Progenitor cell of endocrine pancreas (in vitro differentiated cells): Measurements from ENCODE around the gene C8A. TPM values are rescaled to one million over a fixed set of nuclear protein-coding genes. Genes with fewer than 3 reads are reported as not detected.

ENCODE experiments used
- DNase-seq: peaks from one replicate; pipeline ENCODE4 v3.0.0; 2021; ENCODE audit warnings: low spot score; ENCODE audit not compliant: unreplicated experiment
- H3K27ac Mint-ChIP-seq: 2 replicates; pipeline ENCODE4 v1.8.0; 2021; ENCODE audit warnings: mild to moderate bottlenecking, moderate library complexity, mixed read lengths
- H3K27me3 Mint-ChIP-seq: 2 replicates; pipeline ENCODE4 v1.8.0; 2021; ENCODE audit warnings: mixed read lengths
- H3K36me3 Mint-ChIP-seq: 2 replicates; pipeline ENCODE4 v1.8.0; 2022; ENCODE audit warnings: mixed read lengths; ENCODE audit not compliant: insufficient read depth
- H3K4me1 Mint-ChIP-seq: 2 replicates; pipeline ENCODE4 v1.8.0; 2021; ENCODE audit warnings: low read depth, mixed read lengths
- H3K4me3 Mint-ChIP-seq: 2 replicates; pipeline ENCODE4 v1.8.0; 2021; ENCODE audit warnings: low read depth, mild to moderate bottlenecking, moderate library complexity, mixed read lengths
- H3K9me3 Mint-ChIP-seq: 2 replicates; pipeline ENCODE4 v1.8.0; 2021; ENCODE audit warnings: low read depth, mixed read lengths
- total RNA-seq: library from RNA; stranded (reverse); gene quantifications from 2 replicates; pipeline ENCODE4 v1.2.1, GENCODE V29; 2021
- TF ChIP-seq, protein P1 (sequence below): fragments of 200-600 bp; sonication (generic); IDR thresholded peaks from one replicate; pipeline ENCODE4 v1.5.0; 2021; ENCODE audit warnings: antibody characterized with exemption, mild to moderate bottlenecking; ENCODE audit not compliant: unreplicated experiment

C8A gene
- total RNA-seq, 1 donor from 2014 or later = 0.77 TPM

- no peak for DNase-seq
- no peaks in the 10 kb centered on the region for H3K36me3 Mint-ChIP-seq
- no peak overlapping the region for H3K27ac Mint-ChIP-seq
- TF ChIP-seq, protein P1, sequence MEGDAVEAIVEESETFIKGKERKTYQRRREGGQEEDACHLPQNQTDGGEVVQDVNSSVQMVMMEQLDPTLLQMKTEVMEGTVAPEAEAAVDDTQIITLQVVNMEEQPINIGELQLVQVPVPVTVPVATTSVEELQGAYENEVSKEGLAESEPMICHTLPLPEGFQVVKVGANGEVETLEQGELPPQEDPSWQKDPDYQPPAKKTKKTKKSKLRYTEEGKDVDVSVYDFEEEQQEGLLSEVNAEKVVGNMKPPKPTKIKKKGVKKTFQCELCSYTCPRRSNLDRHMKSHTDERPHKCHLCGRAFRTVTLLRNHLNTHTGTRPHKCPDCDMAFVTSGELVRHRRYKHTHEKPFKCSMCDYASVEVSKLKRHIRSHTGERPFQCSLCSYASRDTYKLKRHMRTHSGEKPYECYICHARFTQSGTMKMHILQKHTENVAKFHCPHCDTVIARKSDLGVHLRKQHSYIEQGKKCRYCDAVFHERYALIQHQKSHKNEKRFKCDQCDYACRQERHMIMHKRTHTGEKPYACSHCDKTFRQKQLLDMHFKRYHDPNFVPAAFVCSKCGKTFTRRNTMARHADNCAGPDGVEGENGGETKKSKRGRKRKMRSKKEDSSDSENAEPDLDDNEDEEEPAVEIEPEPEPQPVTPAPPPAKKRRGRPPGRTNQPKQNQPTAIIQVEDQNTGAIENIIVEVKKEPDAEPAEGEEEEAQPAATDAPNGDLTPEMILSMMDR = no peak
- H3K4me3 Mint-ChIP-seq = no peak overlapping the region
- H3K9me3 Mint-ChIP-seq = no peaks in the 10 kb centered on the region
- peaks cover 6% of the 10 kb centered on the region for H3K27me3 Mint-ChIP-seq
- peaks cover 9% of the 10 kb centered on the region for H3K4me1 Mint-ChIP-seq
Measured at GRCh38 chr1:56903778-56904177, 49.2 kb downstream of the C8A start.

DNA sequence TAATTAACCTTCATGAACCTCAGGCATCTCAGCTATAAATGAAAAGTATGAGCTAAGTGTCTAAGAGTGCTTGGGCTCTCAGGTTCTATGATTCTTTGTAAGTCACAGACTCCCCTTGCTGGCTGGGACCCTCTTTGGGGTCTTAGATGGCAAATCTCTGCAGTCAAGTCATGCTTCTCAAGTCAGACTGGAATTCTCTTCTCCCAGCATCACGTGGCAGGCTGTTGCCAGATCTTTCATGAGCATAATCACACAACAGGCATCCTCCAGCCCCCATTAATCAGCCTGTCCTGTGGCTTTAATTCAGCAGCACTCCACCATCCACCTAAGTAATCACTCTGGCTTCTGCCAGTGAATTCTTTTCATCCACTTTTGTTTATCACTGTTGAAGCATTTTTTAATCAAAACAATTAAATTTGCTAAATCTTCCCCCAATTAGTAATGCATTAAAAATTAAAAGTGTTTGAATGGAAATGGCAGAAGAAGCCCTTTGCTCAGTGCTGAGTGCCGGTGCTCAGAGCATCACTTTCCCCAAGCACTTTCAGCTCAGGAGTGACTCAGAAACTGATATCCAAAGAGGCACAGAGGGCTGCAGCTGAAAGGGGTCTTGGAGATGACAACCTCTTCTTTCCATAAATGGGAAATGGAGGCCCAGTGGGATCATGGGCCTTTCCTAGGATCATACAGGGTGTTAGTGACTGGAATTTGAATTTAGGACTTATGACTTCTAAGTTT, 50.2 kb downstream of the C8A start:
- Mint-ChIP-seq H3K4me3 (no peak overlapping the region), H3K4me1 (peaks cover 7% of the 10 kb centered on the region), H3K36me3 (no peaks in the 10 kb centered on the region), H3K27me3 (peaks cover 10% of the 10 kb centered on the region), H3K9me3 (no peaks in the 10 kb centered on the region), H3K27ac (no peak overlapping the region)
- TF ChIP-seq, protein P1 = no peak
- no peak for DNase-seq

- no peaks in the 10 kb centered on the region for H3K36me3 Mint-ChIP-seq
- peaks cover 12% of the 10 kb centered on the region for H3K4me1 Mint-ChIP-seq
- peaks cover 10% of the 10 kb centered on the region for H3K27me3 Mint-ChIP-seq
- no peak overlapping the region for H3K27ac Mint-ChIP-seq
- TF ChIP-seq, protein P1 = no peak
- no peaks in the 10 kb centered on the region for H3K9me3 Mint-ChIP-seq
- H3K4me3 Mint-ChIP-seq = no peak overlapping the region
- no peak for DNase-seq
Measured at GRCh38 chr1:56905667-56906066, 51.1 kb downstream of the C8A start.

DNA sequence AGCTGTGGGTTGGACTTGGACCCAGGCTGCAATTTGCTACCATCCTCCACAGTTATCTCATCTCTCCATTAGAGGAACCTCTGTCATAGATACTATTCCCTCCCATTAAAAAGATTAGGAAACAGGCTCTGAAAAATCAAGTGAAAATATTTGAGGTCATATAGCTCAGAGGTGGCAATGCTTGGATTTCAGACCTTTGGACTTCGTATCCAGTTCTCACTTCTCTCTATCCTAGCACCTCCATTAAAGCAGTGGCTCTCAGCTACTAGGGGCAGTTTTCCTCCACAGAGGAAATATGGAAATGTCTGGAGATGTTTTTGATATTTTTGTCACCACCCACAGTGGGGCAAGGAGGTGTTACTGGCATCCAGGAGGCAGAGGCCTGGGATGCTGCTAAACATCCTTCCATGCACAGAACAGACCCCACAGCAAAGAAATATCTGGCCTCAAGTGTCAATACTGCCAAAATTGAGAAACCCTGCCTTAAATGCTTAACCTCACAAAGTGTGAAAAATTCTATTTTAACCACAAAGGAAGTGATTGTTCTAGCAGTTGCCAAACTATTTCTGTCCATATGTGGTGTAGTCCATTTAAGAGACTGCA, 54.1 kb downstream of the C8A start:
- Mint-ChIP-seq H3K4me3 (no peak overlapping the region), H3K27ac (no peak overlapping the region), H3K4me1 (peaks cover 9% of the 10 kb centered on the region), H3K9me3 (no peaks in the 10 kb centered on the region), H3K36me3 (no peaks in the 10 kb centered on the region), H3K27me3 (peaks cover 10% of the 10 kb centered on the region)
- DNase-seq = no peak
- TF ChIP-seq, protein P1 = no peak

GRCh38 chr1:56910441-56910985, 55.9 kb downstream of the C8A start:
- H3K9me3 Mint-ChIP-seq = no peaks in the 10 kb centered on the region
- peaks cover 7% of the 10 kb centered on the region for H3K4me1 Mint-ChIP-seq
- TF ChIP-seq, protein P1 = no peak
- DNase-seq = no peak
- peak overlapping the region; percentile 51 for H3K27ac Mint-ChIP-seq
- H3K36me3 Mint-ChIP-seq = no peaks in the 10 kb centered on the region
- peaks cover 14% of the 10 kb centered on the region for H3K27me3 Mint-ChIP-seq
- no peak overlapping the region for H3K4me3 Mint-ChIP-seq
